Stomach (tissue), 4 donors: ENCODE results near the gene CHST11.

ENCODE experiments used
- CTCF ChIP-seq, 7 experiments: fragments of 450-650 bp in 4 of 7; fragments of 200-600 bp in 3 of 7; sonication (generic) in 3 of 7; IDR thresholded peaks; one replicate each; pipeline ENCODE4 v1.5.1; 2016 to 2019; ENCODE audit warnings: antibody characterized with exemption in 7 of 7, control low read depth in 2 of 7, mild to moderate bottlenecking in 1 of 7
- EP300 ChIP-seq: sonication (generic); formaldehyde crosslinking; IDR thresholded peaks from one replicate; pipeline ENCODE4 v1.6.1; 2017; ENCODE audit warnings: antibody characterized with exemption
- POLR2A ChIP-seq, 4 donors: fragments of 450-650 bp; IDR thresholded peaks; one replicate each; pipeline ENCODE4 v1.6.1; 2016; ENCODE audit warnings: antibody characterized with exemption in 4 of 4, control low read depth in 2 of 4, mild to moderate bottlenecking in 1 of 4, moderate library complexity in 1 of 4

DNA sequence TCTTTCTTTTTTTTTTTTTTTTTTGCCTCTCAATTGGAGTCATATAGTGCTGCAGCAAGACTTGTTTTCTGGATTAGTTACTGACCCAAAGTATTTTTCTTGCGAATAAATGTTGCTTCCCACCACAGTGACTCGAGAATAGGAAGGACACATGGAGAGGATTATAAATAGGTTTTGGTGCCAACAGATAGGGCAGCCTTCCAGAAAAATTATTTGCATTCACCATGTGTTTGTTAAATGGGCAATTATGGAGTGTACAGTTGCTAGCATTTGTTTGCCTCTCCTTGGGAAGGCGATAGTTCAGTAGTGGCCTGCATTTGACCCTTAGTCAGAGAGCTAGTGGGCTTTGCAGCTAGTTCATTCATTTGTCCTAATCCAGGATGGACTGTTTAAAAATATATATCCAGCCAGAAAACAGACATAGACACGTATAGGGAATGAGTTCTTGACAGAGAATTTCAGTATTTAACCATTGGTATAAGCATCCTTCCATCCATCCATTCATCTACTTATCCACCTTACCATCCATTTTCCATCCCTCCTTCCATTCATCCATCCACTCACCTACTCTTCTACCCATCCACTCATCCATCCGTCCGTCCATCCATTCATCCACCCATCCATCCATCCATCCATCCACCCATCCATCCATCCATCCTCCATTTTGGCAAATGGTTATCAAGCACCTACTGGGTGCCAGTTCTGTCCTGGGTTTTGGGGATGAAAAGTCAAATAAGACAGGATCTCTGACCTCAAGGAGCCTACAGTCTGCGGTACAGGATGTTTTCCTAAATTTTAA, 67.5 kb downstream of the CHST11 start:
- TF ChIP-seq CTCF (IDR thresholded peaks at IDR 0.05) (no peak), EP300 (no peak), POLR2A (IDR thresholded peaks at IDR 0.05) (no peak)
